HG03045 (cell line): ENCODE data around the gene SV2C.

Source experiments
- ATAC-seq: cut with Tn5 transposase; IDR thresholded peaks from one replicate; pipeline ENCODE4 v1.9.1; 2021; ENCODE audit warnings: mild to moderate bottlenecking, moderate library complexity; ENCODE audit not compliant: unreplicated experiment

Gene SV2C

GRCh38 chr5:76091351-76091750 lies 8.2 kb downstream of the SV2C start:
- no peak for ATAC-seq

- ATAC-seq, result no peak
These were observed 16.1 kb downstream of the SV2C start for GRCh38 chr5:76099286-76099702.

GRCh38 chr5:76099756-76100155 lies 16.6 kb downstream of the SV2C start:
- ATAC-seq, result no peak

GRCh38 chr5:76104027-76104426 lies 20.8 kb downstream of the SV2C start:
- ATAC-seq, result no peak

GRCh38 chr5:76106149-76106548 lies 23.0 kb downstream of the SV2C start:
- ATAC-seq, result no peak

- no peak for ATAC-seq
These were observed 28.4 kb downstream of the SV2C start for GRCh38 chr5:76111477-76112174.

- no peak for ATAC-seq
These were observed 29.9 kb downstream of the SV2C start for GRCh38 chr5:76113103-76113502.

- ATAC-seq, result no peak
These were observed 31.1 kb downstream of the SV2C start for GRCh38 chr5:76114179-76114851.

- no peak for ATAC-seq
These were observed 42.2 kb downstream of the SV2C start for GRCh38 chr5:76125346-76125745.

GRCh38 chr5:76125888-76126287 lies 42.7 kb downstream of the SV2C start:
- no peak for ATAC-seq

- no peak for ATAC-seq
These were observed 50.8 kb downstream of the SV2C start for GRCh38 chr5:76134003-76134402.

- no peak for ATAC-seq
These were observed 51.5 kb downstream of the SV2C start for GRCh38 chr5:76134646-76135045.

- ATAC-seq, result no peak
These were observed 54.8 kb downstream of the SV2C start for GRCh38 chr5:76137887-76138542.

- ATAC-seq, result no peak
These were observed 60.7 kb downstream of the SV2C start for GRCh38 chr5:76143884-76144283.

- ATAC-seq, result no peak
These were observed 61.5 kb downstream of the SV2C start for GRCh38 chr5:76144513-76145274.

GRCh38 chr5:76145945-76146344 lies 62.8 kb downstream of the SV2C start:
- no peak for ATAC-seq

GRCh38 chr5:76149636-76150035 lies 66.5 kb downstream of the SV2C start:
- no peak for ATAC-seq

GRCh38 chr5:76152161-76152560 lies 69.0 kb downstream of the SV2C start:
- no peak for ATAC-seq

GRCh38 chr5:76152700-76153099 lies 69.5 kb downstream of the SV2C start:
- ATAC-seq, result no peak

- no peak for ATAC-seq
These were observed 70.1 kb downstream of the SV2C start for GRCh38 chr5:76153271-76153670.

- no peak for ATAC-seq
These were observed 71.0 kb downstream of the SV2C start for GRCh38 chr5:76154009-76154690.
